ENCODE measurements around the gene SLC5A10.

GRCh38 chr17:18956581-18956980 lies 4.6 kb downstream of the SLC5A10 start:
- TF ChIP-seq CTCF (IDR thresholded peaks at IDR 0.05) (no peak), POLR2A (IDR thresholded peaks at IDR 0.05) (no peak)
